HT1080 (cell line): ENCODE results near the gene SPC24. TPM values are rescaled to one million over a fixed set of nuclear protein-coding genes. Genes with fewer than 3 reads are reported as not detected.
"Not testable (repeated sequence)": the region's sequence is repeated elsewhere in the genome, so short reads cannot be mapped to it uniquely, and the experiment has no call there.

Experiments used
- DNase-seq: peaks from one replicate; pipeline ENCODE4 v3.0.0-alpha.2; 2015; ENCODE audit warnings: low read depth
- total RNA-seq: library from RNA; depleted of rRNA; stranded (reverse); fragments of >200 nt; shearing (Covaris generic); gene quantifications from 2 replicates; pipeline ENCODE4 v1.2.3, GENCODE V29; 2014

The SPC24 gene
- total RNA-seq, 1 experiment from 2014 or later, result 112 TPM

- DNase-seq, result no peak
Measured at GRCh38 chr19:11192957-11193939, 37.7 kb upstream of the SPC24 start.

GRCh38 chr19:11191934-11192333 lies 36.4 kb upstream of the SPC24 start:
- no peak for DNase-seq

- peak; percentile 43 for DNase-seq
Measured at GRCh38 chr19:11191273-11191755, 35.7 kb upstream of the SPC24 start.

DNA sequence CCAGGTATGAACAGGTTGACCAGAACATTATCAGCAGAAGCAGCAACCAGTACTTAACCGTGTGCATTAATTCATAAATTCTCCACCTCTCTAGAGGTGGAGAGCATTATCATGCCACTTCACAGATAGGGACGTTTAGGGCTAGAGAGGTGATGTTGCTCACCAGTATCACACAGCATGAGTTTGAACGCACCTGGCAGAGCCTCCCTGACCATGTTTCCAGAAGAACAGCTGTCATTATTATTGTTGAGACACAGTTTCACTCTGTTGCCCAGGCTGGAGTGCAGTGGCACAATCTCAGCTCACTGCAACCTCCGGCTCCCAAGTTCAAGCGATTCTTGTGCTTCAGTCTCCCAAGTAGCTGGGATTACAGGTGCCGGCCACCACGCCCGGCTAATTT lies 34.9 kb upstream of the SPC24 start:
- no peak for DNase-seq

DNA sequence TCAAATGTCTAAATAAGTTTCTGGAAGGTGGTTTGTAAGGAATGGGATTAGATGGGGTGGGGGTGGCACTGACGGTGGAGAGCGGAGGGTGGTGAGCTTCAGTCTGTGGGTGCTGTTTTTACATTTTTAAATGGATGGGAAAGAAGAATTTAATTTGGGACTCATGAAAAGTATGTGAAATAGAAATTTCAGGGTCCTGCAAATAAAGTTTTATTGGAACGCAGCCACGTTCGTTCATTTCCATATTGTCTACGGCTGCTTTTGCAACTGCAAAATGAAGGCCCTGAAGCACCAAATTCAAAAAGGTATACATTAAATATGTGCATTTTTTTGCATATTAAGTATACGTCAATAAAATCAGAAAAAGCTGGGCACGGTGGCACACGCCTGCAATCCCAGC lies 31.9 kb upstream of the SPC24 start:
- no peak for DNase-seq

GRCh38 chr19:11182994-11183393 lies 27.4 kb upstream of the SPC24 start:
- no peak for DNase-seq

GRCh38 chr19:11181488-11181887 lies 25.9 kb upstream of the SPC24 start:
- no peak for DNase-seq

DNA sequence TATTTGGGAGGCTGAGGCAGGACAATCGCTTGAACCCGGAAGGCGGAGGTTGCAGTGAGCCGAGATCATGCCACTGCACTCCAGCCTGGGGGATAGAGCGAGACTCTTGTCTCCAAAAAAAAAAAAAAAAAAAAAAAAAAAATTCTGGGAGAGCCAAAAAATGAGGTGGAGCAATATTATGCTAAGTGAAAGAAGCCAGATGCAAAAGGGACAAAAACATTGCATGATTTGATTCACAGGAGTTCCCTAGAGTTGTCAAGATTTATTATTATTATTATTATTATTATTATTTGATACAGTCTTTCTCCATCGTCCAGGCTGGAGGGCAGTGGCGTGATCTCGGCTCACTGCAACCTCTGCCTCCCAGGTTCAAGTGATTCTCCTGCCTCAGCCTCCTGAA lies 25.4 kb upstream of the SPC24 start:
- DNase-seq, result not testable (repeated sequence)

DNA sequence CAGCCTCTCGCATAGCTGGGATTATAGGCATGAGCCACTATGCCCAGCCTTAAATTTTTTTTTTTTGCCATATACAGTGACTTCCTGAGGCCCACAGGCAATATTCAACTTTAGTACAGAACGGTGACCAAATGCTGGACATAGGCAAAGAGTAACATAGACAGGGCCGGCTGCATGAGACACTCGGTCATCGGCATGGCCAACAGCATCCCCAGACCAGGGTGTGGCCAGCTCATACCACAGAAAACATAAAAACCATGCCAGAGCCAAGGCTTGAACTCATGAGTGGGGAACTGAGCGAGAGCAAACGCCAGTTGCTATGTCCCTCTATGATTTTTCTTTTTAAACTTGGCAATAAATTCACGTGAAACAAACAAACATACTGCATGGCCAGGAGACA lies 24.8 kb upstream of the SPC24 start:
- DNase-seq, result no peak

GRCh38 chr19:11179716-11180297 lies 24.2 kb upstream of the SPC24 start:
- no peak for DNase-seq

GRCh38 chr19:11179145-11179465 lies 23.5 kb upstream of the SPC24 start:
- not testable (repeated sequence) for DNase-seq

GRCh38 chr19:11177592-11177991 lies 22.0 kb upstream of the SPC24 start:
- no peak for DNase-seq

DNA sequence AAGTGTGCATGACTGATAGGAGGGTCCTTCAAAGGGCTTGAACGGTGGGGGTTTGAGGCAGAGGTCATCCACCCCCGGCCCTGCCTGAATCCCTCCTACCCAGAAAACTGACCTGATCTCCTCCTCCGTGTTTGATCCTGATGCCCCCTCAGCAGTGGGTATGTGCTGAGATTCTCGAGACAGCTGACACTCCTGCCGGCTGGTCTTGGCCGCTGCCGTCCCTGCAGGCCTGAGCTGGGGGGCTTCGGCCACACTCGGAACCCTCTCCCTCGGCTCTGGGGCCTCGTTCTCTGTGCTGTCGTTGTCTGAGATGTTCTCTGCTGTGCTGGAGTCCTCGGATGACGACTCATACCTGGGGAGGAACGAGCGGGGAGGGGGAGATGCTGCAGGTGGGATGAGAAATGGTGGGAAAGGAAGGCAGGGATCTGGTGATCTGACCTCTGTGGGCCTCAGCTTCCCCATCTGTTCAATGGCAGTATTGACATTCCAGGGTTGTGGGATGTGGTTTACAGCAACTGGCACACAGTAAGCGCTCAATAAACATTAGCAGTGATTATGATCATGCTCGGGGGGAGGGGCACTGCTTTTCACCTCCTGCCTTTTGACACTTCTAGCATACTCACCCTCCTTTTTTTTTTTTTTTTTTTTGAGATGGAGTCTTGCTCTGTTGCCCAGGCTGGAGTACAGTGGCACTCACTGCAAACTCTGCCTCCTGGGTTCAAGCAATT lies 21.0 kb upstream of the SPC24 start:
- no peak for DNase-seq

DNA sequence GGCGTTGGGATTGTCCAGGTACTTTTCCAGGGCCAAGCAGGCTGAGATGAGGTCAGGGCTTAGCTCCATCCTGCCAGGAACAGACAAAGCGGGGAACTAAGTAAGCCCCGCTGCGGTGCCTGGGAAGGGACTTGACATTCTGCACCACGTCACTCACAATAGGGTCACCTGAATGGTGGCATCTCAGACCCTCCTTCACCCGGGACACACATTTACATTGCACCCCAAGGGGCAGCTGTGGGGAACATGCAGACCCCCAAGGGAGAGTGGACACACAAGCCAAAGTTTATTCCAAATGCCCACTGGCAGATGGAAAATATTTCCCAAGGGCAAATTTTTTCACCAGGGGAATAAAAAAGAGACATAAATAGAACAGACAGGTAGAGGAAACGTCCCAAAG lies 20.3 kb upstream of the SPC24 start:
- DNase-seq, result no peak

- DNase-seq, result no peak
Measured at GRCh38 chr19:11174336-11174735, 18.8 kb upstream of the SPC24 start.

- no peak for DNase-seq
Measured at GRCh38 chr19:11173516-11174155, 18.1 kb upstream of the SPC24 start.

GRCh38 chr19:11172576-11172975 lies 17.0 kb upstream of the SPC24 start:
- no peak for DNase-seq

- no peak for DNase-seq
Measured at GRCh38 chr19:11171144-11171543, 15.6 kb upstream of the SPC24 start.

DNA sequence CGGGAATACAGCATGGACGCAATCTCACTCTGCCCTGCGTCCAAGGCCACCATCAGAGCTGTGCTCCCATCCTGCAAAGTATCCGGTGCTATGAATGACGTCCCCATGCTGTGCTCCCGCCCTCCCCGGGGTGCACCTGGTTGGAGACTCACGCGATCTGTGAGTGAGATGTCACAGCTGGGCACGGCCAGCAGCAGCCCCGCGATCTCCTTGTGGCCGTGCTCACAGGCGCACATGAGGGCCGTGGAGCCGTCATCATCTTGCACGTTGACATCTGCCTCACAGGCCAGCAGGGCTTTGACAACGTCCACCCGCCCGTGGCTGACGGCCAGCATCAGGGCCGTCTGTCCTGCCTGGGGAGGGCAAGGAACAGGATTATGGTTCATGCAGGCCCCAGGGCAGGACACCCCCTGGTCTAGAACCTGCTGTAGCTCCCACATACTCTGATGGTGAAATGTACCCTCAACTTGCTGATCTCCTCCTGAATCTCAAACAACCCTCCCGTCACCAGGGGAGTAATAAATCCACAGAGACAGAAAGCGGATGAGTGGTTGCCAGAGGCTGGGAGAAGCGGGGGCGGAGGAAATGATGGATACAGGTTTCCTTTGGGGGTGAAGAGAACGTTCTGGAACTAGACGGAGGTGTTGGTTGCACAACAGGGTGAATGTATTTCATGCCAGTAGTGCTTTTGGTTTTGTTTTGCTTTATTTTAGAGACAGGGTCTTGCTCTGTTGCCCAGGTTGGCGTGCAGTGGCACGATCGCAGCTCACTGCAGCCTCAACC lies 14.5 kb upstream of the SPC24 start:
- DNase-seq, result no peak

- peak; percentile 99 for DNase-seq
Measured at GRCh38 chr19:11168568-11168967, 13.0 kb upstream of the SPC24 start.
